ENCODE data around the gene RALGAPA2.

- no peak for TF ChIP-seq JUN (IDR thresholded peaks at IDR 0.05)
- TF ChIP-seq CBX8 (IDR thresholded peaks at IDR 0.05) = no peak
- no peak for TF ChIP-seq POLR2A (IDR thresholded peaks at IDR 0.05; ENCODE audit: low read length)
- TF ChIP-seq CTCF (IDR thresholded peaks at IDR 0.05) = no peak
- TF ChIP-seq RNF2 (IDR thresholded peaks at IDR 0.05; ENCODE audit: borderline replicate concordance, low read depth) = no peak
- TF ChIP-seq USF2 (IDR thresholded peaks at IDR 0.05) = no peak
- TF ChIP-seq RFX5 (IDR thresholded peaks at IDR 0.05) = no peak
- TF ChIP-seq MAX (IDR thresholded peaks at IDR 0.05) = no peak
- TF ChIP-seq ZSCAN20 (CRISPR knock-in tag; IDR thresholded peaks at IDR 0.05) = no peak
- TF ChIP-seq MYC (IDR thresholded peaks at IDR 0.05; ENCODE audit: borderline replicate concordance, low read length) = no peak
- TF ChIP-seq FOSB (CRISPR knock-in tag; IDR thresholded peaks at IDR 0.05) = no peak
- no peak for TF ChIP-seq REST (IDR thresholded peaks at IDR 0.05)
- TF ChIP-seq CHD2 (IDR thresholded peaks at IDR 0.05; ENCODE audit: low read length, partially characterized antibody) = no peak
These were observed 212.1 kb downstream of the RALGAPA2 start for GRCh38 chr20:20500312-20500711.
